ENCODE measurements around the gene UNC13A.

- TF ChIP-seq, protein P1, sequence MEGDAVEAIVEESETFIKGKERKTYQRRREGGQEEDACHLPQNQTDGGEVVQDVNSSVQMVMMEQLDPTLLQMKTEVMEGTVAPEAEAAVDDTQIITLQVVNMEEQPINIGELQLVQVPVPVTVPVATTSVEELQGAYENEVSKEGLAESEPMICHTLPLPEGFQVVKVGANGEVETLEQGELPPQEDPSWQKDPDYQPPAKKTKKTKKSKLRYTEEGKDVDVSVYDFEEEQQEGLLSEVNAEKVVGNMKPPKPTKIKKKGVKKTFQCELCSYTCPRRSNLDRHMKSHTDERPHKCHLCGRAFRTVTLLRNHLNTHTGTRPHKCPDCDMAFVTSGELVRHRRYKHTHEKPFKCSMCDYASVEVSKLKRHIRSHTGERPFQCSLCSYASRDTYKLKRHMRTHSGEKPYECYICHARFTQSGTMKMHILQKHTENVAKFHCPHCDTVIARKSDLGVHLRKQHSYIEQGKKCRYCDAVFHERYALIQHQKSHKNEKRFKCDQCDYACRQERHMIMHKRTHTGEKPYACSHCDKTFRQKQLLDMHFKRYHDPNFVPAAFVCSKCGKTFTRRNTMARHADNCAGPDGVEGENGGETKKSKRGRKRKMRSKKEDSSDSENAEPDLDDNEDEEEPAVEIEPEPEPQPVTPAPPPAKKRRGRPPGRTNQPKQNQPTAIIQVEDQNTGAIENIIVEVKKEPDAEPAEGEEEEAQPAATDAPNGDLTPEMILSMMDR (IDR thresholded peaks at IDR 0.05): no peak
- TF ChIP-seq ZFX (IDR thresholded peaks at IDR 0.05; ENCODE audit: borderline replicate concordance): no peak
Measured at GRCh38 chr19:17737690-17738153, 49.6 kb upstream of the UNC13A start.

All from 22Rv1 (cell line).